Spleen (tissue), 7 donors: ENCODE measurements around the gene HOXC5.

Experiments
- POLR2AphosphoS5 ChIP-seq, 3 donors: sonication (generic); formaldehyde crosslinking; IDR thresholded peaks; one replicate each; pipeline ENCODE4 v1.5.1; 2017; ENCODE audit warnings: antibody characterized with exemption in 3 of 3
- TF ChIP-seq, protein P1 (sequence below), 11 experiments: fragments of 200-600 bp in 7 of 11; fragments of 450-650 bp in 4 of 11; sonication (generic) in 4 of 11; IDR thresholded peaks in 8 of 11; conservative IDR thresholded peaks in 3 of 11; 1 replicate in 7 of 11; 2 replicates in 4 of 11; pipeline versions ENCODE4 v1.4.0 to v1.8.0; 2016 to 2021; ENCODE audit warnings: antibody characterized with exemption in 11 of 11, inconsistent platforms in 4 of 11, mild to moderate bottlenecking in 1 of 11
- donor health status: DM: no; HTN: no; CAD: no; lungs with moderate emphysema.
- donor health status: DM: no; HTN: no; CAD: no.
- donor health status: DM: no; HTN: no; CAD: no.

DNA sequence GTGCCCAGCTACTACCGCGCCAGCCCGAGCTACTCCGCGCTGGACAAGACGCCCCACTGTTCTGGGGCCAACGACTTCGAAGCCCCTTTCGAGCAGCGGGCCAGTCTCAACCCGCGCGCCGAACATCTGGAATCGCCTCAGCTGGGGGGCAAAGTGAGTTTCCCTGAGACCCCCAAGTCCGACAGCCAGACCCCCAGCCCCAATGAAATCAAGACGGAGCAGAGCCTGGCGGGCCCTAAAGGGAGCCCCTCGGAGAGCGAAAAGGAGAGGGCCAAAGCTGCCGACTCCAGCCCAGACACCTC, 47.2 kb upstream of the HOXC5 start:
- no peak for TF ChIP-seq POLR2AphosphoS5 (IDR thresholded peaks at IDR 0.05)
- TF ChIP-seq, protein P1, sequence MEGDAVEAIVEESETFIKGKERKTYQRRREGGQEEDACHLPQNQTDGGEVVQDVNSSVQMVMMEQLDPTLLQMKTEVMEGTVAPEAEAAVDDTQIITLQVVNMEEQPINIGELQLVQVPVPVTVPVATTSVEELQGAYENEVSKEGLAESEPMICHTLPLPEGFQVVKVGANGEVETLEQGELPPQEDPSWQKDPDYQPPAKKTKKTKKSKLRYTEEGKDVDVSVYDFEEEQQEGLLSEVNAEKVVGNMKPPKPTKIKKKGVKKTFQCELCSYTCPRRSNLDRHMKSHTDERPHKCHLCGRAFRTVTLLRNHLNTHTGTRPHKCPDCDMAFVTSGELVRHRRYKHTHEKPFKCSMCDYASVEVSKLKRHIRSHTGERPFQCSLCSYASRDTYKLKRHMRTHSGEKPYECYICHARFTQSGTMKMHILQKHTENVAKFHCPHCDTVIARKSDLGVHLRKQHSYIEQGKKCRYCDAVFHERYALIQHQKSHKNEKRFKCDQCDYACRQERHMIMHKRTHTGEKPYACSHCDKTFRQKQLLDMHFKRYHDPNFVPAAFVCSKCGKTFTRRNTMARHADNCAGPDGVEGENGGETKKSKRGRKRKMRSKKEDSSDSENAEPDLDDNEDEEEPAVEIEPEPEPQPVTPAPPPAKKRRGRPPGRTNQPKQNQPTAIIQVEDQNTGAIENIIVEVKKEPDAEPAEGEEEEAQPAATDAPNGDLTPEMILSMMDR (IDR thresholded peaks at IDR 0.05 in 8 of 11, conservative IDR thresholded peaks at IDR 0.05 in 3 of 11): no peak
